Stimulated activated CD4-positive, alpha-beta T cell treated with anti-CD3 and anti-CD28 coated beads, Interleukin-15, amount 100 ng/mL, for 1 hour (primary cell): ENCODE measurements around the gene CPNE4.
"Not testable (repeated sequence)": the region's sequence is repeated elsewhere in the genome, so short reads cannot be mapped to it uniquely, and the experiment has no call there.

ENCODE experiments used
- DNase-seq, 2 donors: peaks; one replicate each; pipeline ENCODE4 v3.0.0-alpha.2; 2020; ENCODE audit warnings: low read depth in 1 of 2, low spot score in 1 of 2

Gene CPNE4

GRCh38 chr3:132017137-132017536 lies 17.7 kb downstream of the CPNE4 start:
- no peak for DNase-seq

DNA sequence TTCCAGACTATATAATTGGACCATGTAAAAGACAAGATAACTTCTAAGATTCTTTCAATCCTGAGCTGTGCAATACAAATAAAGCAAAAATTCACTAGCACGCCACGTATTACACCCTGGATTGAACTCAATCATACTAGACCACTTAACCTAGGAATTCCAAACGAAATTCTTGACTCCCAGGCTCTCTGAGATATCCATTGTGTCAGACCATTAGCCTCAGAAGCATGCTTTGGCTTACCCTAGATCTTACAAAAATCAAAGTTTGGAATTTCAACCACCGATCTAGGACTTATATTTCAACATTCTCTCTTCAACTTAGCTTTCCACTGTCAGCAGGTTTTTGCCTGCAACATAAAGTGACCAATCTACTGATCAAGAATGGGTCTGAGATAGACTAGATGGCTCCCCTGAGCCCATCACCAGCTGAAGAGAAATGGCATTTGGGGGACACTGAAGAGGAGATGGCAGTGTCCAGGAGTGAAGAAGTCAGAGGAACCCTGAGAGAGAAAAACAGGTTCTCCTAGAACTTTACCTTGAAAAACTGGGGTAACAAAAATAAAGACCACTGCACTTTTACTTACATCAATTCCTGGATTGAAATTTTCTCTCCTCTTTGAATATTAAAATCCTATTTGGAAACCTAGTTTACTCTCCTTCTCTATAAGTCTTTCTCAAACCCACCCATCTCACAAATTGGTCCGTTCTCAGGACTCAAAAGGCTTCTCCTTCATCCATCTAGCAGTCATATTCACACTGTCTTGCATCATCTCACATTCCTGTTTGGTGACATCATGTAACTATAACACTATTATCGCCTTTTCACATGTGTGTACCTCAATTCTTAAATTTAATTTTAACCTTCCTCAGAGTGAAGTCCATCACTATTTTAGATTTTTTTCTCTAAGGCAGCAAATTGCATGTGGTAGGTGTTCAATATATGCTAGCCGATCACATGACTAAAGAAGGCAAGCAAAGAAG lies 18.5 kb downstream of the CPNE4 start:
- DNase-seq, result no peak

GRCh38 chr3:132014105-132014504 lies 20.7 kb downstream of the CPNE4 start:
- DNase-seq, result no peak

- no peak for DNase-seq
Measured at GRCh38 chr3:132009241-132009640, 25.6 kb downstream of the CPNE4 start.

DNA sequence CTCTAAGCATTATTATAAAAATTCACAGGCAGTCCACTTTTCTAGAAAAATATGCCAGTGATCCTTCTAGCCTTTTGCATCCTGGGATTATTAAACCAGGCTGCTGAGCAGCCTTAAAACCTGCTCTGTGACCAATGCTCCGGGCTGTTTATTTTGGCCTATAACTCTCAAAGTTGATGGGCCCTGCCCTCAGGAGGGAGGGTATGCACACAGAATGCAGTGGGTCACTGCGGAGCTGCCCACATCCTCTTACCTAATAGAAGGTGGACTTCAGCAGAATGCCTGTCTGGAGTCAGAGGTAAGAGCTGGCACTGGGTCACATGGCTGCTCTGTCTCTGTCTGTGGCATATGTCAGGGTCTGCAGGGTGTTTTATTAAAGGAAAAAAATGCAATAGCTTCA lies 26.0 kb downstream of the CPNE4 start:
- no peak for DNase-seq

DNA sequence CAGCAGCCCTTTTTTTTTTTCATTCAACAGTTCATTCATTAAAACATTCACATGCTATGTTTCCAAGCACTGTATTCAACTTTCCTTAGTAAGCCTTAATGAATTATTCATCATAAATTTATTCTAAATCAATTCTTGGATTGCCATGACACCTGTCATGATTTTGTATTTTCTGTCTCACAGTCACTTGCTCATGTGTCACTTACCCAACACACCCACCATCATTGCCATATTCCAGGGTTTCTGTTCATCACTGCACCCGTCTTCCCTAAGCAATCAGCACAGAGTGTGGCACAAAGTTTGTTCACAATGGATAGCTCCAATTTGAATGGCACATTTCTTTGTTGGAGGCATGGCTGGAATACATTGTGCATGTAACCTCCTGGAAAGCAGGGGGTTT lies 27.2 kb downstream of the CPNE4 start:
- DNase-seq, result no peak

- DNase-seq, result no peak
Measured at GRCh38 chr3:132006605-132007204, 28.1 kb downstream of the CPNE4 start.

DNA sequence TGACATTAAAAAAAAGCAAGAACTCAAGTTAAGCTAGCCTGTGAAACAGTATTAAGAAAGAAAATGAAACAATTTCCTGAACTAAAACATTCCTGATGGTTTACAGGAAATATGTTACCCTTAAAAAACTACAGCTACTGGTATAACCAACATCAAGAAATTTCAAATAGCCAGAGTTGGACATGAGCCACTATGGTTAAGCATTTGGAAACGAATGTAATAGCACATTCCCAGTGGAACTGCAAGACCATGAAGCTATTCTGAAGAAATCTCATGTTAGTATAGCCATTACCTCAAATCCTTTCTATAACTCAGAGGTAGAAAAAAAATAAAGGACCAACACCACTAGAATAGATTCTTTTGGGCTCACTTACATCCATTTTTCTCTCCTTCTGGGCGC lies 30.2 kb downstream of the CPNE4 start:
- DNase-seq, result no peak

GRCh38 chr3:132003685-132004084 lies 31.1 kb downstream of the CPNE4 start:
- no peak for DNase-seq

GRCh38 chr3:132001999-132002398 lies 32.8 kb downstream of the CPNE4 start:
- DNase-seq, result no peak

DNA sequence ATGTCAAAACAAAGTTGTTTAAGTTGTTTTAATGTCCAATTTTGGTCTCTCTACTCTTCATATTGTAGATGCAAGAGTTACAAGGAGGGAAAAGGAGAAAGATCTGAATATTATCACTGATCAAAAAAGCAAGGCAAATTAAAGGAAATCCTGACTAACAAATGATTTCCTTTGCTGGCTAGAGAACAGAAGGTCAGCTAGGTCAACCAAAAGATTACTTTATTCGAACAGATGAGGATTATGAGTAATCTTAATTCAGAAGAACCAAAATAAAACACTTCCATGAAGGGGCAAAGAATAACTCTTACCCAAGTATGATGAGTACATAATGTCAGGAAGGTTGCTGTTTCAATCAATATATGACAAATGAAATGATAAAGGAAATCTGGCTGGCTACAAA lies 33.8 kb downstream of the CPNE4 start:
- no peak for DNase-seq

- DNase-seq, result no peak
Measured at GRCh38 chr3:131998027-131998426, 36.8 kb downstream of the CPNE4 start.

GRCh38 chr3:131995891-131996290 lies 38.9 kb downstream of the CPNE4 start:
- no peak for DNase-seq

DNA sequence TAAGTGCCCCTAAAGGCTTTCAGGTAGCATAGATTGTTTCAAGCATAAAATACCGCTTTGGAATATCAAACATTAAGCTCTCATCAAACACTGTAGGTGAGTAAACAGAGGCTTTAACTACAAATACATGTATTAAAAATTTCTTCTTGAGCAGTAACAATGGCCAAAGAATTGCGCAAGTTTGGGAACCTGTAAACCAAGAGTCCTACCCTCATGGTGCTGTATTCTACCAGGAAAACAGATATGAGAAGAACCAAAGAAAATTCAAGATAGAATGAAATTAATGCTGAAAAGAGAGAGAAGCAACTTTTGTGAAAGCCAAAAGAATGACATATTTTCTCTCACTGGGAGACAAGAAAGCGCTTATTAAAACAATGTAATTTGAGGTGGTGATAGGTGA lies 45.5 kb downstream of the CPNE4 start:
- DNase-seq, result no peak

DNA sequence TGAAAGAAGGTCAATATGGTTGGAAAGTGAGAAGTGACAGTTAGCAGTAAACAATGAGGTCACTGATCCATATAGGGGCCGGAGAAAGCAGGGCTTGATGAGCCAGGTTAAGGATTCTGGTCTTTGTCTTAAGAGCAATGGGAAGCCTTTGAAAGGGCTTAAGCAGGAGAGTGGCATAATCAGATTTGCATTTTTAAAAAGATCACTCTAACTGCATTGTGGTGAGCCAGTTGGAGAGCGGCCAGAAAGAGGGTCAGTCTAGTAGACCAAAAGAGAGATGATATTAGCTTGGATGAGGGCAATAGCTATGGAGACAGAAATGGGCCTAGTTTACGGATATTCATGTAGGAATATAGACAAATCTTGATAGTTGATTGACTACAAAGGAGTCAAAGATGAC lies 46.6 kb downstream of the CPNE4 start:
- DNase-seq, result no peak

DNA sequence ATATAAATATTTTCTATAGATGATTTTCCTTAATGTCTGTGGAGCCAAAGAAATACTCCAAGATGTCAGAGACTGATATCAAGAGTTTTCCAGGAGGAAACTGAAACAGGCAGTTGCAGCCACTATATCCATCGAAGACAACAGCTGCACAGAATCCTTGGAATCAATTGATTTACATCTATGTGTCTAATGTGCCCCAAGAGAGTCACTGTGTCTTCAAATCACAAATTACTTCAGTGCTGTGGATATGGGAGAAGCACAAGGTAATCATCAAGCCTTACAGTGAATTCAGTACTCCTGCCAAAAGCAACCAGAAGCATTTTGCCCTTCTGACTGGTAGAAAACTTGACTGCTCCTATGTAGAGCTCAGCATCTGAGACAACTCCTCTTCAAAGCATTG lies 51.1 kb downstream of the CPNE4 start:
- no peak for DNase-seq

- DNase-seq, result no peak
Measured at GRCh38 chr3:131981323-131981722, 53.5 kb downstream of the CPNE4 start.

- DNase-seq, result no peak
Measured at GRCh38 chr3:131976448-131976847, 58.4 kb downstream of the CPNE4 start.

GRCh38 chr3:131975047-131975446 lies 59.8 kb downstream of the CPNE4 start:
- no peak for DNase-seq

DNA sequence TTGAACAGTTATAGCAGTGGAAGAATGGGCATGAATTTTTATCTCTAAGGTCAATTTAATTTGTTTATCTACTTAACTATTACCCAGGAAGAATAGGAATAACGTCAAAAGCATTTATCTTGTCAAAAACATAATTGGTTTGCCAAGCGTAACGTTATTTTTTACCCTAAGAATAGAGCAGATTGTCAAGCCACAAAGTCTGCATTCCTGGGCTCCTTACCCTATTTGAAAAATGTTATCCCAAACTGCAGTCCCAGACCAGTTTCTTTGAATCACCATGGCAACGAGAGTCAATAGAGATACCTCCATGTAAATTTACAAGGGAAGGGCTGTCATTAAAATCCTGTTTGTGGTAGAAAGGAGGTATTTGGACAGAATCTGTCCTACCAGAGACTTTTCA lies 61.1 kb downstream of the CPNE4 start:
- no peak for DNase-seq

- DNase-seq, result no peak
Measured at GRCh38 chr3:131972550-131972949, 62.3 kb downstream of the CPNE4 start.

GRCh38 chr3:131972091-131972490 lies 62.7 kb downstream of the CPNE4 start:
- no peak for DNase-seq

GRCh38 chr3:131963442-131963841 lies 71.4 kb downstream of the CPNE4 start:
- not testable (repeated sequence) for DNase-seq
